Measurements from ENCODE around the gene TPO. TPM values are rescaled to one million over a fixed set of nuclear protein-coding genes. Genes with fewer than 3 reads are reported as not detected.
"Not testable (repeated sequence)": the region's sequence is repeated elsewhere in the genome, so short reads cannot be mapped to it uniquely, and the experiment has no call there.

Gene TPO
- polyA plus RNA-seq, 3 donors: 1.0 to 10.3 (median 9.2) TPM

GRCh38 chr2:1581257-1581964 lies 168.1 kb downstream of the TPO start:
- not testable (repeated sequence) for H3K27ac ChIP-seq (ENCODE audit: low read depth, low read length)
- WGBS, 3 donors: 84 to 90% (median 87%) methylated on average over 19 of the region's 19 CpGs

DNA sequence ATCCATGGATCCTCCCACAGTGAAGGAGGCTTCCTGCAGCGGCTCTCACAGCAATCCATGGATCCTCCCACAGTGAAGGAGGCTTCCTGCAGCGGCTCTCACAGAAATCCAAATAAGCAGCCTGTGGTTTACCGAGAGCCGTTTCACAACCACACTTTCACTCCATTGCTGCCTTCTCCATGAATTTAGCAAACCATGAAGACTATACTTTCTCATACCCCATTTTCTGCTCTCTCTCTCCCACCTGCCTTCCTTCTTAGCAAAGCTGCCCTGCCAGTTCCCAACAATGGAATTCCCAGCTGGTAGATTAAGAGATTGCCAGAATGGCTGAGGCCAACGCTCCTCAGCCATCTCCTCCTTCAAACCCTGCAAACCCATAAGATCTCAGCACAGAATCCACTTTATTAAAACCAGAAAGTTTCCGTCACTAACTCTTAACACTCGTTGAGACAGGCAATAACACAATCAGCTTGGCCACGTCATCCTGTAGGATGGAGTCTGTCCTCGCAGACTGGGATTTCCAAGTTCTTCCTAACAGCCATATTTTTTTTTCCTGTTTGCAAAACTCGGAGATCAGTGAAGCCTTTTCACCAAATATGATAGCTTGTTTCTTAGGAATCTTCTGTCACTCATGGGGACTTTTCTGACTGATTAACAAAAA lies 168.8 kb downstream of the TPO start:
- no peak overlapping the region for H3K27ac ChIP-seq (ENCODE audit: low read depth, low read length)
- 74 to 82% (median 80%) methylated on average over 10 of the region's 10 CpGs for WGBS, 3 donors

- 77 to 96% (median 91%) methylated on average over 22 of the region's 22 CpGs for WGBS, 3 donors
- H3K27ac ChIP-seq (ENCODE audit: low read depth, low read length): no peak overlapping the region
Measured at GRCh38 chr2:1582891-1583341, 169.7 kb downstream of the TPO start.

- 83 to 90% (median 87%) methylated on average over 20 to 21 of the region's 21 CpGs for WGBS, 3 donors
- H3K27ac ChIP-seq (ENCODE audit: low read depth, low read length): no peak overlapping the region
Measured at GRCh38 chr2:1584051-1584531, 170.8 kb downstream of the TPO start.

DNA sequence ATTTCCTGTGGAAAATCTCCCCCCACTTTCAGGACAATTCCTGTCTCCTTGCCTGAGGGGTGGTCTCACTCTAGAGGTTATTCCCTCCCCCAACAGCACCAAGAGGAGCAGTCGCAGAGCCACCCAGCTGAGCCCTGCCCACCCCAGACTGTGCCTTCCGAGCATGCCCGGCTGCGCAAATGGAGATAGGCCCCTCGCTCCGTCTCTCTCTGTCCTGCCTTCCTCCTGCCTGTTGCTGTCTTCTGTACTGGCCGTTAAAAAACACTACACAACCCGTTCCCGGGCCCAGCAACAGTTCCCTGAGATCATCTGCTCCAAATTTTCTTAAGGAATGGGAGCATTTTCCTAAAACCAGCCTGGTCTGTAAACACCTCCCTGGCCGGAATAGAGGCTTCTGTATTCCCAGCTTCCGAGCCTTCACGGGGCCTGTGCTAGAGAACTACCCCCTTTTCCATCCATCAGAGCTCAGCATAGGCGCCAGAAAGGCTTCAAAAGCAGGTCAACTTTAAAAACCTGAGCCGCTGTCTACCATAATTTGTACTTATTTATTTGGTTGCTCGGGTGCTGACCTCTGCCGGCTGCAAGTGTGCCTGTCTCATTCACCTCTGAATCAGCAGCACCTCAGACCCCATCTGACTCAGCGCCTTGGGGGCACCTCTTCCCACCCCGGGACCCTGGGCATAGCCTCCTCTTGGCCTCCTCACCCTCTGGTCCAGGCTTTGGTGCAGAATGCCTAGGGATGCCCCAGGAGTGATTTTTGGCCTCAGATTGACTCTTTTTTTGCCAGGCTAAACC lies 171.6 kb downstream of the TPO start:
- WGBS, 3 donors: 83 to 91% (median 90%) methylated on average over 18 of the region's 18 CpGs
- H3K27ac ChIP-seq (ENCODE audit: low read depth, low read length): no peak overlapping the region

GRCh38 chr2:1585635-1586034 lies 172.4 kb downstream of the TPO start:
- H3K27ac ChIP-seq (ENCODE audit: low read depth, low read length): no peak overlapping the region
- WGBS, 3 donors: 86 to 93% (median 91%) methylated on average over 15 to 17 of the region's 17 CpGs

DNA sequence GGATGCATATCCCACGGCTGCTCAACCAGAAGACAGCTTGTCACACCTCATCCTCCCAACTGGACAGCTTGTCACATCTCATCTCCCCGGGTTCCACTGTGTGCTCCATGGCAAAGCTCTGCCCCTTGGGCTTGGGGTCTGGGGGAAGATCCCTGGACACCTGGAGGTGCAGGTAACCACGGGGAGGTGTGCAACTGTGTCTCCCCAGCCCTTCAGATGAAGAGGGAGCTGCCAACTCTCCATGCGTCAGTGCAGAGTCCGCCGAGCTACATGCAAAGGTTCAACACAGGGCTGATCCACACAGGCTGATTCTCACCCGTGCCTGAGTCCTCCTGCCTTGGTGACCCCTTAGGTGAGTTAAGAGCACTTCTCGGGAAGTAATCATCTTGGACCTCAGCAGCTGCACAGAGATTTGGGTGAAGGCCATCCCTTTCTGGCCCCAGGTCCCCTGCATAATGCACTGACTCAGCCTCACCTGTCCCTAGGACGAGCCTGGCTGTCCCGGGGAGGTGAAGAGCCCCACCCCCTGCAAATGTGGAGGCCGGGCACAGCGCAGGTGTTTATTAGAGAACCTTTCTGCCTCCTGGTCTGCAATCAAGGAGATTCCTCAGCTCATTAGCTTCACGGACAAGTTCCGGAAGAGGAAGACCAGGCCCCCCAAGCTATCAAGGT lies 173.1 kb downstream of the TPO start:
- 69 to 88% (median 87%) methylated on average over 14 of the region's 14 CpGs for WGBS, 3 donors
- no peak overlapping the region for H3K27ac ChIP-seq (ENCODE audit: low read depth, low read length)

DNA sequence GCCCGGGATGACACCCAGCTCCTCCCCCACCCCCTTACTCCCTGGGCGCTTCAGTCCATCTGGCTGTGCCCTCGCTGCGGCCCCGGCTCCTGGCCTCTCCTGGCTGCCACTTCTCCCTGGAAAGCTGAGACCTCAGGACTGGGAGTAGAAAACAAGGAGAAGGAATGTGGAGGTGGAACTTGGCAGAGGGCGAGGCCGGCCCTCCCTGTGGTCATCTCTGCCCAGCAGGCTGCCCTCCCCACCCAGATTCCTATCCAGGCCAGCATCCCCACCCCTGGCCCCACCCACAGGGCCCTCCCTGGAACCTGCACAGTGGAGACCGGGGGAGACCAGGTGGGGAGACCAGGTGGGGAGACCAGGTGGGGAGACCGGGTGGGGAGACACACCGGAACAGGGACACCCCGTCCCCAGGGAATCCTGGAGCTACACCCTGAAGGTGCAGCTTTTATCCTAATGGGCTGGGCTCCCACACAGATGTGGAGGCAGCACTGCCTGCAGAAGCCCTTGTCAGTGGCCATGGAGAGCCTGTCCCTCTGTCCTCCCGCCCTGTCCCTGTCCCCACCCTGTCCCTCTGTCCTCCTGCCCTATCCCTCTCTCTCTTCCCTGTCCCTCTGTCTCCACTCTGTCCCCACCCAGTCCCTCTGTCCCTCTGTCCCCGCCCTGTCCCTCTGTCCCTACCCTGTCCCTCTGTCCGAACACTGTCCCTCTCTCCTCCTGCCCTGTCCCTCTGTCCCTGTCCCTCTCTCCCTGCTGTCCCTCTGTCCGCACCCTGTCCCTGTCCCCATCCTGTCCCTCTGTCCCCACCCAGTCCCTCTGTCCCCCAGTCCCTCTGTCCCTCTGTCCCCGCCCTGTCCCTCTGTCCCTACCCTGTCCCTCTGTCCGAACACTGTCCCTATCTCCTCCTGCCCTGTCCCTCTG lies 173.9 kb downstream of the TPO start:
- H3K27ac ChIP-seq (ENCODE audit: low read depth, low read length): no peak overlapping the region
- 70 to 86% (median 79%) methylated on average over 17 of the region's 17 CpGs for WGBS, 3 donors

DNA sequence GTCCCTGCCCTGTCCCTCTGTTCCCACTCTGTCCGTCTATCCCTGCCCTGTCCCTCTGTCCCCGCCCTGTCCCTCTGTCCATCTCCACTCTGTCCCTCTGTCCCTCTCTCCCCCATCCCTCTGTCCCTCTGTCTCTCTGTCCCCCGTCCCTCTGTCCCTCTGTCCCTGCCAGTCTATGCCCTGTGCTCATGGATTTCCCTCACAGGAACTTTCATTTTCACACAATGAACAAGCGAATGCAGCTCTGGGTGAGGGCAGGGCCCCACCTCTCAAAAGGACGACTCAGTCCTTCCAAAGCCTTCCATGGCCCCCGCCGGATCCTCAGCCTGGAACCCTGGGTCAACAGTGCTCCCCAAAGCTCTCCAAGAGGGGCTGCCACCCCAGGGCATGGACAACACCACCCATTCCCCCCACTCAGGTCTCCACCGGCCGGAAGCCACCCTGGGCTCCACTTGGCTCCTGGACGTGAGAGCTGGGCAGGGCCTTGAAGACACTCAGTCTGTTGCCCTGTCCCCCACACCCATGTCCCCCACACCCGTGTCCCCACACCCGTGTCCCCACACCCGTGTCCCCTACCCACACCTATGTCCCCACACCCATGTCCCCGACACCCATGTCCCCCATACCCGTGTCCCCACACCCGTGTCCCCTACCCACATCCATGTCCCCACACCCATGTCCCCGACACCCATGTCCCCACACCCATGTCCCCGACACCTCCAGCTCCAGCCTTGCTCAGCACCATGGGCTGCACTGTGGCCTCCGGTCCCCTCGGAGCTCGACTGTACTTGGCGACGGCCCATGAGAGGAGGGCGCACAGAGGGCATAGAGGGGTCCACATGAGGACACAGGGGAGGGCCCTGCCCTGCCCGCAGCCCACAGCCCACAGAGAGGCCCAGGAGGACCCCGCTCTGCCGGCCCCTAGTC lies 175.1 kb downstream of the TPO start:
- no peak overlapping the region for H3K27ac ChIP-seq (ENCODE audit: low read depth, low read length)
- whole genome bisulfite sequencing, 3 donors: 76 to 87% (median 87%) methylated on average over 27 of the region's 27 CpGs

DNA sequence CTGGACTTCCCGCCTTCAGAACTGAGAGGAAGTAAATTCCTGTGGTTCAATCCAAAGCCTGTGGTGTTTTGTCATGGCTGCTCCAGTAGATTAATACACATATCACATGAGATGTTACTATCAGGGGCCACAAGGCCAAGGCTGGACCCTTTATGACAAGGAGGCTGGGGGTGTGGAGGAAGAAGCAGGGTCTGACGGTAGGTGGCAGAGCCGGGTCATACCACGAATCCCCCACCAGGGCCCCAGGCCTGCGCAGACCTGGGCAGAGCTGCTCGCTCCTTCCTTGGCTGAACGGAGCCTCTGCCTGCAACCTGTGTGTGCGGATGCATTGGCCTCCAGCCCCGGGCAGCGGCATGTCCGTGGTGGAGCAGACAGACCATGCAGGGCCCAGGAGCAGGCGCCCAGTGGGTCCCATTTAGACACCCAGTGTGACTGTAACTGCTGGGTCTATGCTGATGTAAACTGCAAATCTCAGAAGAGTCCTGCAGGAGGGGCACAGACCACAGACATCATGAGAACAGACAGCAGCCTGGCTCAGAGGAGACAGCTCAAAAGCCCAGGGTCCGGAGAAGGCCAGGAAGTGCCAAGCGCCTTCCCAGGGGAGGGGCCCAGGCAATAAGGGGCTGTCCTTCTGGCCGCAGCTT lies 175.8 kb downstream of the TPO start:
- H3K27ac ChIP-seq (ENCODE audit: low read depth, low read length): no peak overlapping the region
- 73 to 80% (median 75%) methylated on average over 15 of the region's 15 CpGs for WGBS, 3 donors

GRCh38 chr2:1590596-1591460 lies 177.6 kb downstream of the TPO start:
- H3K27ac ChIP-seq (ENCODE audit: low read depth, low read length): no peak overlapping the region

GRCh38 chr2:1591461-1591770 lies 178.2 kb downstream of the TPO start:
- WGBS, 3 donors: 36 to 43% (median 41%) methylated on average over 16 of the region's 16 CpGs
- H3K27ac ChIP-seq (ENCODE audit: low read depth, low read length): no peak overlapping the region

More at GRCh38 chr2:1590596-1591460, 177.6 kb downstream of the TPO start:
- WGBS, 3 donors: 56 to 63% (median 59%) methylated on average over 18 of the region's 18 CpGs

All from adipose tissue (tissue), 3 donors.